Esophagus muscularis mucosa (tissue), 4 donors: Measurements from ENCODE around the gene CCDC187. TPM values are rescaled to one million over a fixed set of nuclear protein-coding genes. Genes with fewer than 3 reads are reported as not detected.
A peak's percentile ranks its signal among the peaks of the same experiment; 100 is the strongest.

Experiments
- DNase-seq: peaks from one replicate; pipeline ENCODE4 v3.0.0-alpha.2; 2017; ENCODE audit errors: extremely low spot score
- H3K27ac ChIP-seq, 4 donors: fragments of 200-600 bp; sonication (generic); replicated peaks in 1 of 4; 1 replicate in 3 of 4; 2 replicates in 1 of 4; pipeline ENCODE4 v1.5.1; 2016 to 2019; ENCODE audit warnings: mild to moderate bottlenecking in 1 of 4
- H3K27me3 ChIP-seq, 4 donors: fragments of 200-600 bp; sonication (generic); one replicate each; pipeline versions ENCODE4 v1.5.1 to v1.6.0; 2016 to 2019
- H3K36me3 ChIP-seq, 4 donors: fragments of 200-600 bp; sonication (generic); one replicate each; pipeline ENCODE4 v1.5.1; 2016 to 2019
- H3K4me1 ChIP-seq, 4 donors: fragments of 200-600 bp; sonication (generic); one replicate each; pipeline ENCODE4 v1.5.1; 2016 to 2019
- H3K4me3 ChIP-seq, 4 donors: fragments of 200-600 bp; sonication (generic); 1 replicate in 2 of 4; 2 replicates in 2 of 4; pipeline ENCODE4 v1.5.1; 2016 to 2019; ENCODE audit warnings: mild to moderate bottlenecking in 4 of 4, moderate library complexity in 1 of 4
- H3K9me3 ChIP-seq, 4 donors: fragments of 200-600 bp; sonication (generic); 1 replicate in 3 of 4; 2 replicates in 1 of 4; pipeline ENCODE4 v1.5.1; 2016 to 2019
- CTCF ChIP-seq, 3 experiments: fragments of 200-600 bp in 2 of 3; fragments of 450-650 bp in 1 of 3; sonication (generic) in 2 of 3; IDR thresholded peaks; one replicate each; pipeline ENCODE4 v1.5.1; 2017 to 2019; ENCODE audit warnings: antibody characterized with exemption in 3 of 3, mild to moderate bottlenecking in 2 of 3, moderate library complexity in 1 of 3
- EP300 ChIP-seq: sonication (generic); formaldehyde crosslinking; IDR thresholded peaks from one replicate; pipeline ENCODE4 v1.6.1; 2017; ENCODE audit warnings: antibody characterized with exemption
- POLR2A ChIP-seq: fragments of 450-650 bp; IDR thresholded peaks from one replicate; pipeline ENCODE4 v1.6.1; 2017; ENCODE audit warnings: antibody characterized with exemption, moderate library complexity, mild to moderate bottlenecking, low read depth
- POLR2AphosphoS5 ChIP-seq, 2 donors: sonication (generic); formaldehyde crosslinking; IDR thresholded peaks; one replicate each; pipeline ENCODE4 v1.6.1; 2017; ENCODE audit warnings: antibody characterized with exemption in 2 of 2
- WGBS: methylation state at CpG from one replicate; pipeline ENCODE4 v1.1.5; 2018; 5-methylcytosine and 5-hydroxymethylcytosine counted together
- intact Hi-C: fragments of 100-400 bp; cut with DNase I; formaldehyde crosslinking; loops from one replicate; pipeline ENCODE4 v1.15.1; 2023
- total RNA-seq, 4 donors: library from RNA; depleted of rRNA; stranded (reverse); fragments of >200 nt; gene quantifications; one replicate each; pipeline versions ENCODE4 v1.1.0 to v1.2.1, GENCODE V29; 2016

The CCDC187 gene
- total RNA-seq, 4 donors from 2014 or later = not detected

- H3K36me3 ChIP-seq = peaks cover 0 to 24% (median 16%) of the 10 kb centered on the region in 4 donors
- peak overlapping the region; percentile 8 to 73 (median 66) for H3K27ac ChIP-seq
- H3K4me3 ChIP-seq = peak overlapping the region; percentile 54 to 61 (median 58)
- 89% methylated on average over 9 of the region's 23 CpGs for WGBS
- H3K4me1 ChIP-seq = peaks cover 41 to 59% (median 46%) of the 10 kb centered on the region in 4 donors
- no peaks in the 10 kb centered on the region for H3K27me3 ChIP-seq
- DNase-seq = no peak
- H3K9me3 ChIP-seq = no peaks in the 10 kb centered on the region
- intact Hi-C loops = loop anchor here (2.0 kb wide), 1 partner anchor 19 kb away; the partner anchor contains the start of gene DNLZ
- TF ChIP-seq EP300 = no peak
- no peak for TF ChIP-seq POLR2A
- no peak for TF ChIP-seq POLR2AphosphoS5 (IDR thresholded peaks at IDR 0.05)
- no peak for TF ChIP-seq CTCF (IDR thresholded peaks at IDR 0.05)
These were observed 39.4 kb upstream of the CCDC187 start for GRCh38 chr9:136343121-136343883.

- intact Hi-C loops = loop anchor here (2.0 kb wide), 1 partner anchor 20 kb away; the partner anchor contains the start of gene DNLZ
- peak; percentile 94 for DNase-seq
- 26% methylated on average over 13 of the region's 60 CpGs for WGBS
- Histone ChIP-seq H3K27ac (peak overlapping the region; percentile 57 to 73 (median 66)), H3K27me3 (no peaks in the 10 kb centered on the region), H3K9me3 (no peaks in the 10 kb centered on the region), H3K4me1 (peaks cover 41 to 59% (median 46%) of the 10 kb centered on the region in 4 donors), H3K4me3 (peak overlapping the region; percentile 54 to 61 (median 58)), H3K36me3 (peaks cover 0 to 33% (median 24%) of the 10 kb centered on the region in 4 donors)
- TF ChIP-seq POLR2A = no peak
- TF ChIP-seq POLR2AphosphoS5 (IDR thresholded peaks at IDR 0.05) = peak; percentile 6 to 34
These were observed 38.6 kb upstream of the CCDC187 start for GRCh38 chr9:136342181-136343120.

- DNase-seq = no peak
- Histone ChIP-seq H3K9me3 (no peaks in the 10 kb centered on the region), H3K4me1 (peaks cover 40 to 54% (median 46%) of the 10 kb centered on the region in 4 donors), H3K4me3 (peak overlapping the region; percentile 54 to 61 (median 58)), H3K36me3 (peaks cover 0 to 40% (median 30%) of the 10 kb centered on the region in 4 donors), H3K27ac (peak overlapping the region in 1 of 4 donors; percentile 73), H3K27me3 (no peaks in the 10 kb centered on the region)
- TF ChIP-seq CTCF (IDR thresholded peaks at IDR 0.05) = no peak
- TF ChIP-seq EP300 = no peak
- 91% methylated on average over 5 of the region's 10 CpGs for WGBS
- intact Hi-C loops = loop anchor here (2.0 kb wide), 1 partner anchor 21 kb away; the partner anchor contains the start of gene DNLZ
These were observed 37.9 kb upstream of the CCDC187 start for GRCh38 chr9:136341769-136342168.

GRCh38 chr9:136341042-136341655 lies 37.3 kb upstream of the CCDC187 start:
- intact Hi-C loops = no loop called here
- peaks cover 0 to 46% (median 36%) of the 10 kb centered on the region in 4 donors for H3K36me3 ChIP-seq
- no peak for DNase-seq
- H3K27ac ChIP-seq = peak overlapping the region in 1 of 4 donors; percentile 73
- H3K9me3 ChIP-seq = no peaks in the 10 kb centered on the region
- H3K4me3 ChIP-seq = no peak overlapping the region
- peaks cover 33 to 48% (median 42%) of the 10 kb centered on the region in 4 donors for H3K4me1 ChIP-seq
- TF ChIP-seq CTCF (IDR thresholded peaks at IDR 0.05) (no peak), EP300 (no peak), POLR2AphosphoS5 (IDR thresholded peaks at IDR 0.05) (no peak)
- no peaks in the 10 kb centered on the region for H3K27me3 ChIP-seq
- 87% methylated on average over 13 of the region's 18 CpGs for WGBS
